ENCODE measurements around the gene PI4KB. TPM values are rescaled to one million over a fixed set of nuclear protein-coding genes. Genes with fewer than 3 reads are reported as not detected.

PI4KB gene
- total and polyA plus RNA-seq, 9 of the 15 experiments (the other 6 are each of a cell fraction or from before 2014, with no cell fraction given): 3.1 to 65.4 (median 45.1) TPM

- TF ChIP-seq BCL6 (CRISPR knock-in tag; IDR thresholded peaks at IDR 0.05) (no peak), ESRRA (IDR thresholded peaks at IDR 0.05; ENCODE audit: borderline replicate concordance, low read depth) (no peak), BDP1 (IDR thresholded peaks at IDR 0.05; ENCODE audit: insufficient read depth, insufficient read length) (no peak)
Observed at GRCh38 chr1:151324390-151324930, 2.8 kb downstream of the PI4KB start (continued).

DNA sequence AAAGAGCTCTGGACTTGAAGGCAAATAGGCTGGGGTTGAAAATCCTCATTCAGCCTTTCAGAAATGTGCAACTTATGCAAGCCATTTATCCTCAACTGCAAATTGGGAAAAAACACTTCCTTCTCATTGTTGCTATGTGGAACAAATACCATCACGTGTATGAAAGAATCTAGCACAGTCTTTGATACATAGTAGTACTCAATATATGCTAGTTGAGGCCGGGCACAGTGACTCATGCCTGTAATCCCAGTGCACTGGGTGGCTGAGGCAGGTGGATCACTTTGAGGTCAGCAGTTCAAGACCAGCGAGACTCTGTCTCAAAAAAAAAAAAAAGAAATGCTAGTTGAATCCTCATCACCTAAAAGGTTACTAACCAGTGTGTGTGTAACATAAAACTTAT is 8.2 kb downstream of the PI4KB start:
- ATAC-seq: no peak
- no peak for TF ChIP-seq LCOR (CRISPR knock-in tag; IDR thresholded peaks at IDR 0.05)
- TF ChIP-seq DIDO1 (tag; IDR thresholded peaks at IDR 0.05; ENCODE audit: low read depth): no peak
- TF ChIP-seq SMAD1 (IDR thresholded peaks at IDR 0.05; ENCODE audit: low read depth, low read length, partially characterized antibody): no peak
- TF ChIP-seq ZFP36 (IDR thresholded peaks at IDR 0.05; ENCODE audit: low read depth, low read length, partially characterized antibody): no peak
- no peak for TF ChIP-seq SAFB (IDR thresholded peaks at IDR 0.05; ENCODE audit: borderline replicate concordance, low read depth, low read length)
- TF ChIP-seq MYNN (IDR thresholded peaks at IDR 0.05): no peak
- no peak for TF ChIP-seq MYNN (CRISPR knock-in tag; IDR thresholded peaks at IDR 0.05)
- no peak for TF ChIP-seq TRIM24 (IDR thresholded peaks at IDR 0.05)
- TF ChIP-seq ZFX (CRISPR knock-in tag; IDR thresholded peaks at IDR 0.05): no peak
- no peak for TF ChIP-seq ZNF175 (CRISPR knock-in tag; IDR thresholded peaks at IDR 0.05; ENCODE audit: low read depth)
- TF ChIP-seq SIN3B (IDR thresholded peaks at IDR 0.05; ENCODE audit: low read depth): no peak
- TF ChIP-seq, protein P1, sequence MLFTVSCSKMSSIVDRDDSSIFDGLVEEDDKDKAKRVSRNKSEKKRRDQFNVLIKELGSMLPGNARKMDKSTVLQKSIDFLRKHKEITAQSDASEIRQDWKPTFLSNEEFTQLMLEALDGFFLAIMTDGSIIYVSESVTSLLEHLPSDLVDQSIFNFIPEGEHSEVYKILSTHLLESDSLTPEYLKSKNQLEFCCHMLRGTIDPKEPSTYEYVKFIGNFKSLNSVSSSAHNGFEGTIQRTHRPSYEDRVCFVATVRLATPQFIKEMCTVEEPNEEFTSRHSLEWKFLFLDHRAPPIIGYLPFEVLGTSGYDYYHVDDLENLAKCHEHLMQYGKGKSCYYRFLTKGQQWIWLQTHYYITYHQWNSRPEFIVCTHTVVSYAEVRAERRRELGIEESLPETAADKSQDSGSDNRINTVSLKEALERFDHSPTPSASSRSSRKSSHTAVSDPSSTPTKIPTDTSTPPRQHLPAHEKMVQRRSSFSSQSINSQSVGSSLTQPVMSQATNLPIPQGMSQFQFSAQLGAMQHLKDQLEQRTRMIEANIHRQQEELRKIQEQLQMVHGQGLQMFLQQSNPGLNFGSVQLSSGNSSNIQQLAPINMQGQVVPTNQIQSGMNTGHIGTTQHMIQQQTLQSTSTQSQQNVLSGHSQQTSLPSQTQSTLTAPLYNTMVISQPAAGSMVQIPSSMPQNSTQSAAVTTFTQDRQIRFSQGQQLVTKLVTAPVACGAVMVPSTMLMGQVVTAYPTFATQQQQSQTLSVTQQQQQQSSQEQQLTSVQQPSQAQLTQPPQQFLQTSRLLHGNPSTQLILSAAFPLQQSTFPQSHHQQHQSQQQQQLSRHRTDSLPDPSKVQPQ (CRISPR knock-in tag; IDR thresholded peaks at IDR 0.05; ENCODE audit: borderline replicate concordance): no peak
- no peak for TF ChIP-seq ZNF518B (CRISPR knock-in tag; IDR thresholded peaks at IDR 0.05)
- no peak for TF ChIP-seq SNRNP70 (optimal IDR thresholded peaks at IDR 0.05; ENCODE audit: low read depth, low read length)
- TF ChIP-seq EZH2 (IDR thresholded peaks at IDR 0.05; ENCODE audit: borderline replicate concordance, low read depth, low read length): no peak

More for the DNA sequence above, 8.2 kb downstream of the PI4KB start:
- Histone ChIP-seq H3K27me3 (ENCODE audit: control insufficient read depth in 2 of 2, insufficient read depth in 2 of 2, low read length in 2 of 2) (no peaks in the 10 kb centered on the region), H3K79me2 (ENCODE audit: control insufficient read depth, insufficient read depth, low read length) (peaks cover 6% of the 10 kb centered on the region), H3K4me2 (ENCODE audit: insufficient read depth, low read length) (no peak overlapping the region), H2AFZ (ENCODE audit: low read depth, low read length) (no peak overlapping the region), H3K4me3 (no peak overlapping the region), H3K9ac (ENCODE audit: insufficient read depth in 1 of 2, low read depth in 2 of 2, low read length in 2 of 2) (no peak overlapping the region), H3K27ac (ENCODE audit: extremely low read depth, low read depth, low read length) (no peak overlapping the region), H3K9me1 (ENCODE audit: control insufficient read depth, insufficient read depth, low read length) (no peaks in the 10 kb centered on the region), H3K4me1 (replicated peaks in 1 of 2; ENCODE audit: control insufficient read depth in 2 of 2, insufficient read depth in 2 of 2, low read length in 2 of 2) (peaks cover 0 to 15% of the 10 kb centered on the region in 2 experiments; a peak in 3 of 5 replicates), H3K9me3 (replicated peaks; ENCODE audit: control insufficient read depth, insufficient read depth, low read depth, low read length) (no peaks in the 10 kb centered on the region), H3K36me3 (ENCODE audit: control insufficient read depth, insufficient read depth, low read length) (peaks cover 54% of the 10 kb centered on the region; the same call in 2 of the 3 replicates), H4K20me1 (replicated peaks; ENCODE audit: control insufficient read depth, insufficient read depth, low read length) (no peaks in the 10 kb centered on the region)
- in situ Hi-C loops (cut with MboI): no loop called here
- FAIRE-seq (no peak), DNase-seq (ENCODE audit: extremely low read depth in 1 of 4, low spot score in 3 of 4) (no peak)
- BruUV-seq (replicated peaks): no TSS peak
- POLR2A ChIA-PET: interaction anchor here (12.6 kb wide), 1 partner anchor 9 kb away, joined by 156 read pairs; no protein-coding TSS in a partner anchor
- intact Hi-C loops (cut with micrococcal nuclease): no loop called here
- CTCF ChIA-PET (ENCODE audit: low intra/inter-chr PET ratio): no interaction called here
- WGBS (ENCODE audit: insufficient coverage, low coverage, missing lambda C conversion rate): 73% methylated on average over 3 of the region's 3 CpGs
